Esophagus (tissue), 2 donors: Measurements from ENCODE around the gene PSORS1C2. TPM values are rescaled to one million over a fixed set of nuclear protein-coding genes. Genes with fewer than 3 reads are reported as not detected.

Experiments
- H3K27ac ChIP-seq, 2 donors: one replicate each; pipeline ENCODE4 v1.5.1; 2013; ENCODE audit warnings: low read depth in 2 of 2, mild to moderate bottlenecking in 2 of 2, inconsistent platforms in 1 of 2, low read length in 1 of 2, moderate library complexity in 1 of 2
- H3K27me3 ChIP-seq, 2 donors: one replicate each; pipeline ENCODE4 v1.6.1; 2013; ENCODE audit warnings: low read length in 2 of 2, control low read depth in 1 of 2, mild to moderate bottlenecking in 1 of 2; ENCODE audit not compliant: insufficient read depth in 2 of 2, control insufficient read depth in 1 of 2
- H3K36me3 ChIP-seq, 2 donors: one replicate each; pipeline ENCODE4 v1.6.1; 2013; ENCODE audit warnings: low read length in 1 of 2; ENCODE audit not compliant: control insufficient read depth in 2 of 2, insufficient read depth in 2 of 2
- H3K4me1 ChIP-seq, 2 donors: one replicate each; pipeline ENCODE4 v1.6.1; 2013; ENCODE audit warnings: low read length in 1 of 2; ENCODE audit not compliant: control insufficient read depth in 2 of 2, insufficient read depth in 2 of 2
- H3K4me3 ChIP-seq, 2 donors: one replicate each; pipeline ENCODE4 v1.5.1; 2013; ENCODE audit warnings: low read length in 2 of 2, mild to moderate bottlenecking in 2 of 2, low read depth in 1 of 2, moderate library complexity in 1 of 2
- H3K9me3 ChIP-seq, 2 donors: one replicate each; pipeline ENCODE4 v1.6.1; 2013; ENCODE audit warnings: mild to moderate bottlenecking in 2 of 2, low read depth in 1 of 2, low read length in 1 of 2, moderate library complexity in 1 of 2; ENCODE audit not compliant: control insufficient read depth in 2 of 2, insufficient read depth in 1 of 2
- WGBS, 2 donors: extraction: QIAGEN DNeasy Blood & Tissue Kit; methylation state at CpG; one replicate each; pipeline ENCODE4 v1.1.7; 2013; 5-methylcytosine and 5-hydroxymethylcytosine counted together
- polyA plus RNA-seq, 2 donors: library from polyadenylated mRNA; stranded (reverse); fragments of 200-250 nt; gene quantifications; one replicate each; pipeline ENCODE4 v1.2.3, GENCODE V29; 2013
- donor health status: healthy with polysubstance abuse.
- donor health status: Bipolar disorder and iron deficiency.

The PSORS1C2 gene
- polyA plus RNA-seq, 2 donors: 0.22 to 0.81 TPM

DNA sequence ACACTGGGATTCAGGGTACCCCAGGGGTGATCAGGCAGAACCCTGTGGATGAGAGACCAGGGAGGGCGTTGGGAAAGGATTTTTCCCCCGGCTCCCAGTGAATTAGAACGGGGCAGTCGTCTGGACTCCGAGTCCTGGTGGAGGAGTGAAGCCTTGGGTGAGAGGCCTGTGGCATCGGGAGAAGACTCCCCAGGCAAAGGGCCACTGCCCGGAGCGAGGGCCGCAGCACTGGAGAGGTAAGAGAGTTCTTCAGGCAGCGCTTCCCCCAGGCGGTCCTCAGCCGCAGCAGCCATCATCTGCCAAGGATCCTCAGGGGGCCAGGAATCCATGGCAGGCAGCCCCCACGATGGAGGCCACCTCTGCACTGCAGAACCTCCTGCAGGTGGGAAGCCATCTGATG, 27.2 kb downstream of the PSORS1C2 start:
- H3K27ac ChIP-seq: no peak overlapping the region
- H3K36me3 ChIP-seq: no peaks in the 10 kb centered on the region
- H3K9me3 ChIP-seq: no peaks in the 10 kb centered on the region
- H3K4me3 ChIP-seq: no peak overlapping the region
- peaks cover 2 to 14% of the 10 kb centered on the region in 2 donors for H3K4me1 ChIP-seq
- 88% methylated on average over 13 of the region's 13 CpGs for WGBS, 2 donors
- H3K27me3 ChIP-seq: no peaks in the 10 kb centered on the region

- Histone ChIP-seq H3K4me3 (no peak overlapping the region), H3K9me3 (no peaks in the 10 kb centered on the region), H3K36me3 (no peaks in the 10 kb centered on the region), H3K4me1 (peaks cover 2 to 12% of the 10 kb centered on the region in 2 donors), H3K27me3 (no peaks in the 10 kb centered on the region), H3K27ac (no peak overlapping the region)
- 70 to 78% methylated on average over 11 of the region's 11 CpGs for WGBS, 2 donors
These were observed 27.9 kb downstream of the PSORS1C2 start for GRCh38 chr6:31110825-31111582.

DNA sequence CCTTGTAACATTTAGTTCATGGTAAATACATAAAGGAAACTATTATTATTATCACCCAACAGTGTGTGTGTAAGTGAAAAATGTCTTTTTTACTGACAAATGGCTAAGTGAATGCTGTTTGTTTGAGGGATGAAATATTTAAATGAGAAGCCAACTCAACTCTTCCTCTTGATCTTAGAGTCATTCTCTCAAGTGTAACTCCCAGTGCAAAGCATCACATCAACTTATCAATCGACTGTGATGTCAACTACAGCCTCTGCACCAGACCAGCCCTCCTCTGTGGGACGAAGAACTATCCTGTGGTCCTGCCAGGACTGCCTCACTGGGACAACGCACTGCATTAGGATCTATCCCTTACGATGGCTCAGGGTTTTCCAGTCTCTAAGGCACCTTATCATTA, 31.8 kb downstream of the PSORS1C2 start:
- no peaks in the 10 kb centered on the region for H3K36me3 ChIP-seq
- peaks cover 0 to 3% of the 10 kb centered on the region in 2 donors for H3K4me1 ChIP-seq
- no peaks in the 10 kb centered on the region for H3K27me3 ChIP-seq
- H3K27ac ChIP-seq: no peak overlapping the region
- WGBS, 2 donors: 71 to 74% methylated on average over 4 of the region's 4 CpGs
- no peaks in the 10 kb centered on the region for H3K9me3 ChIP-seq
- H3K4me3 ChIP-seq: no peak overlapping the region

- Histone ChIP-seq H3K27me3 (no peaks in the 10 kb centered on the region), H3K4me1 (peaks cover 0 to 3% of the 10 kb centered on the region in 2 donors), H3K27ac (no peak overlapping the region), H3K36me3 (no peaks in the 10 kb centered on the region), H3K4me3 (no peak overlapping the region), H3K9me3 (no peaks in the 10 kb centered on the region)
- 95 to 100% methylated on average over 2 of the region's 2 CpGs for WGBS, 2 donors
These were observed 35.7 kb downstream of the PSORS1C2 start for GRCh38 chr6:31103136-31103535.

DNA sequence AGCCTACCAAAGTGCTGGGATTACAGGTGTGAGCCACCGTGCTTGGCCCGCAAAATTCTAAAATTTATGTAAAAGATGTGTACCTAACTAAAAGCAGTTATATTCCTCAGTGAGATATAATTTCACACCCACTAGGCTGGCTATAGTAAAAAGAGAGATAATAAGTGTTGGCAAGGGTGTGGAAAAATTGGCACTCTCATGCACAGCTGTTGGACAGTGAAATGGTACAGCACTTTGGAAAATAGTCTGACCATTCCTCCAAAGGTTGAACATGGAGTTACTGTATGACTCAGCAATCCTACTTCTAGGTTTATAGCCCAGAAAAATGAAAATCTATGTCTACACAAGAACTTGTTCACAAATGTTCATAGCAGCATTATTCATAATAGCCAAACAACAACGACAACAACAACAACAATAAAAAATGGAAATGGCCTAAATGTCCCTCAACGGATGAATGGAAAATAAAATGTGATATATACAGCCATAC, 40.4 kb downstream of the PSORS1C2 start:
- H3K27me3 ChIP-seq: no peaks in the 10 kb centered on the region
- no peaks in the 10 kb centered on the region for H3K9me3 ChIP-seq
- 85 to 95% methylated on average over 4 of the region's 4 CpGs for WGBS, 2 donors
- H3K36me3 ChIP-seq: no peaks in the 10 kb centered on the region
- no peak overlapping the region for H3K4me3 ChIP-seq
- H3K27ac ChIP-seq: no peak overlapping the region
- peaks cover 0 to 6% of the 10 kb centered on the region in 2 donors for H3K4me1 ChIP-seq

DNA sequence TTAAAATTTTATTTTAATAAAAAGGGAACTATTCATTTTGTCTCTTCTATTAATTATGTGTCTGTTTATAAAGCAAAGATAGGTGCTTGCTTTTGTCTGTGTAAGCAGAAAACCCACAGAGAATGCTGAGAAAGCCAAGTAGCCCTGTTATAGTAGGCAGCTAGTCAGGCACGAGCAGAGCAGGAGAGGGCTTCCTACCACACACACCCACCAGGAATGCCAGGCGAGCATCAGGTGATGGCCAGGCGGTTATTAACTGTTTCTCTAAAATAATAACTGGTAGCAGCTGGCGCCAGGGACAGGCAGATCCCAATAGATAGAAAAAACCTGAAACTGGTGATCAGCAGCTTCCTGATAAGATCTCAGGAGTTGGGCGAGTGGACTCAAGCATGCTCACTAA, 42.2 kb downstream of the PSORS1C2 start:
- 79 to 81% methylated on average over 5 of the region's 5 CpGs for WGBS, 2 donors
- H3K4me3 ChIP-seq: no peak overlapping the region
- no peak overlapping the region for H3K27ac ChIP-seq
- H3K9me3 ChIP-seq: no peaks in the 10 kb centered on the region
- no peaks in the 10 kb centered on the region for H3K36me3 ChIP-seq
- H3K4me1 ChIP-seq: peaks cover 0 to 3% of the 10 kb centered on the region in 2 donors
- H3K27me3 ChIP-seq: no peaks in the 10 kb centered on the region

DNA sequence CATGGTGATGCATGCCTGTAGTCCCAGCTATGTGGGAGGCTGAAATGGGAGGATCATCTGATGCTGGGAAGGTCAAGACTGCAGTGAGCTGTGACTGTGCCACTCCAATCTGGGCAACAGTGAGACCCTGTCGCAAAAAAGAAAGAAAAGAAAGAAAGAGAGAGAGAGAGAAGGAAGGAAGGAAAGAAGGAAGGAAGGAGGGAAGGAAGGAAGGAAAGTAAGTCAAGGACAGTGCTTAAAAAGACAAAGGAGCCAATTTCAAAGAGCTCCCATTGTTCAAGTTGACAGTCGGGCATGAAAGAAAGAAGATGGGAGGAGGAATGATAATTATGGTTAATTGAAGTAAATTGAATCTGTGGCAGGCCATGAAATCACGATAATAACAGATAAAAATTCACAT, 42.7 kb downstream of the PSORS1C2 start:
- H3K36me3 ChIP-seq: no peaks in the 10 kb centered on the region
- H3K4me3 ChIP-seq: no peak overlapping the region
- no peaks in the 10 kb centered on the region for H3K27me3 ChIP-seq
- H3K4me1 ChIP-seq: peaks cover 0 to 3% of the 10 kb centered on the region in 2 donors
- 85 to 90% methylated on average over 3 of the region's 3 CpGs for WGBS, 2 donors
- H3K9me3 ChIP-seq: no peaks in the 10 kb centered on the region
- H3K27ac ChIP-seq: no peak overlapping the region

- WGBS, 2 donors: 29% methylated on average over 3 of the region's 3 CpGs
- Histone ChIP-seq H3K27ac (peak overlapping the region in 1 of 2 donors; percentile 5), H3K4me1 (peaks cover 0 to 3% of the 10 kb centered on the region in 2 donors)
These were observed 44.4 kb downstream of the PSORS1C2 start for GRCh38 chr6:31094389-31094881.

GRCh38 chr6:31092769-31093505, 45.9 kb downstream of the PSORS1C2 start:
- H3K27ac ChIP-seq: no peak overlapping the region
- H3K27me3 ChIP-seq: no peaks in the 10 kb centered on the region
- no peaks in the 10 kb centered on the region for H3K9me3 ChIP-seq
- no peak overlapping the region for H3K4me3 ChIP-seq
- no peaks in the 10 kb centered on the region for H3K36me3 ChIP-seq
- WGBS, 2 donors: 86 to 88% methylated on average over 11 to 12 of the region's 12 CpGs
- peaks cover 0 to 3% of the 10 kb centered on the region in 2 donors for H3K4me1 ChIP-seq

More at GRCh38 chr6:31094389-31094881, 44.4 kb downstream of the PSORS1C2 start:
- no peak overlapping the region for H3K4me3 ChIP-seq
- no peaks in the 10 kb centered on the region for H3K27me3 ChIP-seq
- no peaks in the 10 kb centered on the region for H3K36me3 ChIP-seq
- no peaks in the 10 kb centered on the region for H3K9me3 ChIP-seq
